Parathyroid adenoma (tissue), 2 donors: Measurements from ENCODE around the gene FOXJ2.
"Not testable (repeated sequence)": the region's sequence is repeated elsewhere in the genome, so short reads cannot be mapped to it uniquely, and the experiment has no call there.

Experiments
- H2AFZ ChIP-seq: fragments of 300-600 bp; sonication (generic); one replicate; pipeline ENCODE4 v1.7.0; 2017; ENCODE audit warnings: antibody characterized with exemption, mild to moderate bottlenecking
- H3K27ac ChIP-seq: fragments of 300-600 bp; sonication (generic); one replicate; pipeline ENCODE4 v1.7.0; 2017
- H3K27me3 ChIP-seq: fragments of 300-600 bp; sonication (generic); one replicate; pipeline ENCODE4 v1.7.0; 2017; ENCODE audit warnings: low read length; ENCODE audit not compliant: control insufficient read depth, insufficient read depth
- H3K36me3 ChIP-seq: fragments of 300-600 bp; sonication (generic); one replicate; pipeline ENCODE4 v1.7.0; 2017; ENCODE audit warnings: low read length; ENCODE audit not compliant: control insufficient read depth, insufficient read depth
- H3K4me1 ChIP-seq: fragments of 300-600 bp; sonication (generic); one replicate; pipeline ENCODE4 v1.7.0; 2017; ENCODE audit warnings: control low read depth
- H3K4me2 ChIP-seq: fragments of 300-600 bp; sonication (generic); one replicate; pipeline ENCODE4 v1.7.0; 2017; ENCODE audit warnings: low read length
- H3K4me3 ChIP-seq: fragments of 300-600 bp; sonication (generic); one replicate; pipeline ENCODE4 v1.7.0; 2017; ENCODE audit warnings: low read depth, low read length
- H3K79me2 ChIP-seq: fragments of 300-600 bp; sonication (generic); one replicate; pipeline ENCODE4 v1.7.0; 2017; ENCODE audit warnings: control low read depth
- H3K9ac ChIP-seq: fragments of 300-600 bp; sonication (generic); one replicate; pipeline ENCODE4 v1.7.0; 2017; ENCODE audit warnings: mild to moderate bottlenecking
- H3K9me3 ChIP-seq: fragments of 300-600 bp; sonication (generic); one replicate; pipeline ENCODE4 v1.7.0; 2017; ENCODE audit warnings: low read length; ENCODE audit not compliant: control insufficient read depth
- CTCF ChIP-seq: fragments of 300-600 bp; sonication (generic); IDR thresholded peaks from one replicate; pipeline ENCODE4 v1.7.0; 2017; ENCODE audit warnings: antibody characterized with exemption, mild to moderate bottlenecking
- donor health status: primary hyperparathyroidism.

Gene FOXJ2

GRCh38 chr12:8032242-8033152 is at the start of gene FOXJ2:
TSS of gene FOXJ2 (plus strand) at chr12:8032716. CDS start at chr12:8039833, 7,117 bp downstream.
- Histone ChIP-seq H3K27me3 (no peaks in the 10 kb centered on the region), H3K4me1 (peaks cover 34% of the 10 kb centered on the region), H3K4me3 (peak within 1 kb of the TSS; percentile 96), H3K27ac (peak within 1 kb of the TSS; percentile 93), H3K4me2 (peak within 1 kb of the TSS; percentile 95), H3K9me3 (no peaks in the 10 kb centered on the region), H2AFZ (peak within 1 kb of the TSS; percentile 94), H3K9ac (peak within 1 kb of the TSS; percentile 89), H3K36me3 (no peaks in the 10 kb centered on the region), H3K79me2 (peaks cover 17% of the 10 kb centered on the region)
- TF ChIP-seq CTCF: no peak

- H3K4me2 ChIP-seq, H3K27me3 ChIP-seq, H3K4me3 ChIP-seq, H3K9ac ChIP-seq, H3K9me3 ChIP-seq, H3K4me1 ChIP-seq, H2AFZ ChIP-seq, H3K36me3 ChIP-seq, H3K27ac ChIP-seq, H3K79me2 ChIP-seq: not testable (repeated sequence)
Observed at GRCh38 chr12:7983019-7983418, 49.5 kb upstream of the FOXJ2 start.

GRCh38 chr12:7983460-7983859 is 49.1 kb upstream of the FOXJ2 start:
- H3K27ac ChIP-seq, H3K4me2 ChIP-seq, H3K9me3 ChIP-seq, H2AFZ ChIP-seq, H3K4me1 ChIP-seq, H3K36me3 ChIP-seq, H3K9ac ChIP-seq, H3K79me2 ChIP-seq, H3K4me3 ChIP-seq, H3K27me3 ChIP-seq: not testable (repeated sequence)

GRCh38 chr12:7984900-7985299 is 47.6 kb upstream of the FOXJ2 start:
- H3K36me3 ChIP-seq: no peaks in the 10 kb centered on the region
- no peak overlapping the region for H3K4me3 ChIP-seq
- no peak overlapping the region for H2AFZ ChIP-seq
- no peak overlapping the region for H3K27ac ChIP-seq
- H3K27me3 ChIP-seq: no peaks in the 10 kb centered on the region
- TF ChIP-seq CTCF: no peak
- H3K4me1 ChIP-seq: no peaks in the 10 kb centered on the region
- no peak overlapping the region for H3K9ac ChIP-seq
- H3K4me2 ChIP-seq: no peak overlapping the region
- H3K79me2 ChIP-seq: no peaks in the 10 kb centered on the region
- no peaks in the 10 kb centered on the region for H3K9me3 ChIP-seq

GRCh38 chr12:7985802-7986418 is 46.6 kb upstream of the FOXJ2 start:
- no peaks in the 10 kb centered on the region for H3K79me2 ChIP-seq
- no peak overlapping the region for H3K27ac ChIP-seq
- H3K36me3 ChIP-seq: no peaks in the 10 kb centered on the region
- no peak for TF ChIP-seq CTCF
- H3K9me3 ChIP-seq: no peaks in the 10 kb centered on the region
- H3K4me2 ChIP-seq: no peak overlapping the region
- H3K4me3 ChIP-seq: no peak overlapping the region
- H3K9ac ChIP-seq: no peak overlapping the region
- no peak overlapping the region for H2AFZ ChIP-seq
- H3K4me1 ChIP-seq: no peaks in the 10 kb centered on the region
- H3K27me3 ChIP-seq: no peaks in the 10 kb centered on the region
